Fibroblast of skin of left quadriceps (primary cell): ENCODE data around the gene MAJIN.

Experiments
- DNase-seq, 2 experiments: peaks; one replicate each; pipeline ENCODE4 v3.0.0-alpha.2; 2013; ENCODE audit warnings: low read depth in 2 of 2

MAJIN gene

DNA sequence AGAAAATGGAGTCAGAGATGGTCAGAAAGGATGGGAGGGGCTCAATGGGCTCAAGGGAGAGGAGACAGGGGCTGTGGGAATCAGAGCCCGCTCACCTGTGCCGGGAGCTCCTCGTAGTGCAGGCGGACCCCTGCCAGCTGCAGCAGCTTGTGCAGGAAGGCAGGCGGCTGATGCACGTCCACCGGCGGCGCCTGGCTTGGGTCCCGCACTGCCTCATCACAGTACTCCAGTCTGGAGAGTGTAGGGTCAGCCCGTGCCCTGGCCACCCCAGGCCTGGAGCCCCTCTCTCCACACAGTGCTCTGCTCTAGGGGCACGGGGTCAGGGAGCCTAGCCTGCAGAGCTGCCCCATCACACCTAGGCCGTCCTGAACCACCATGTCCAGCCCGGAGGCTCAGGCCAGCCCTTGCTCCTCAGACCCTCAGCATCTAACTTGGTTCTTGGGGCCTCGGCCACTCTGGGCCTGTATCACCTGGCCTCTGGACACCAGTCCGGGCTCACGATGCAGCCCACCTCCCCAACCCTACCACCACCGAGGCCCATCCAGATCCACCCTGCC, 58.7 kb downstream of the MAJIN start:
- DNase-seq = no peak

DNA sequence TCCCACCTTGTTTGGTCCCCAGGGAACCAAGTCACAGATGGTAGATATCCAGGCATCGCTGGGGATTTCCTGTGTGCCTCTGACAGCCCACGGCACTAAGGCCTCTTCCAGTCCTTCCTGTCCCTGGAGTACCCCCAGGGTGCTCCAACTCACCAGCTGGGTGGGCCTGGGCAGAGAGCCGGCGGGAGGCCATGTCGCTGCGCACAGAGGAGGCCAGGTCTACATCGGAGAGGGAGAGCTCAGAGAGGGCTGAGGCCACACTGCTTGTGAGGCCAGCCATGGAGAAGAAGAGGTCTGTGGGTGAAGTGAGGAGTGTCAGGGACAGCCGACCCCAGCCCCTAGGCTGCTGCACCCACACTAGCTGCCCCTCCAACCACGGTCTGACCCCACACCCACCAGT, 60.2 kb downstream of the MAJIN start:
- no peak for DNase-seq

DNA sequence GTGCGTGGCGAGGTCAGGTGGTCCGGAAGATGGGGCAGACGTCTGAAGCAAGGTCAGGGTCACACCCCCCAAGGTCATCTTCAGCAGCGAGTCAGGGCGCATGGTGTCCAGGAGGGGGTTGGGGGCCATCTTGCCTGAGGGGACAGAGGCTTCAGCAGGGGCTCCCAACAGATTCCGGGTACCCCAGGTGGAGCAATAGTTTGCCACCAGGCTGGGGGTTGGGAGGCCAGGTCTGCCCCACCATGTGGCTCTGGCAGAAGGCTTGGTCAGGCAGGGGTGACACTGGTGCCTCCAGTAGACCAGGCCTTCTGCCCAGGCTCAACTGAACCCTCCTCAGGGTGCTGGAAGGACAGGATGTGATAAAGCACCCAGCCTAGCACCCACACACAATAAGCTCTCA, 60.8 kb downstream of the MAJIN start:
- DNase-seq = no peak

DNA sequence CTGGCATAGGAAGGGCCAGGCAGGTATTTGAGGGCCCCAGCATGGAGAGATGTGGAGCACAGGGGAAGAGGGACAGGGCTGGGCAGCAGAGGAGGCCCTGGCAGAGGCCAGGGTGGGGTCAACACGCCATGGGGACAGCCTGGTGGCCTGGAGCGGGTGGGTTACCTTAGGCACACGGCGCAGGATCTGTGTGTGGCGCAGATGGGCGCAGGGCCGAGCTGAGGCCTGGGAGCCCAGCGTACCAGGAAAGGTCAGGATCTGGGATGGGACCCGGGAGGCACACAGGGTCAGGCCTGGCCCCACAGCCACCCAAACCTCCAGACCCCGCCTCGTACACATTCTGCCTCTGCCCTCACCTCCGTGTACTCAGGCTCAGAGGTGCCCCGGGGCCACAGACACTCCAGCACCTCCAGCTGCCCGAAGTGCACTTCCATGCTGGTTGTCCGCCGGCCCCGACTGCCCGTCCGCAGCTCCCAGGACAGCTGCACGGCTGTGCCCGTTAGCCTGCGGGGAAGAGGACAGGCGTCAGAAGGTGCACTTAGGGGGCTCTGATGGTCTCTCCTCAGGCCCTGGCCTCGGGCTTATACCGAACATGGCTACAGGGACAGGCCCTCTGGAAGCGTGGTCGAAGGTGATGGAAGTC, 61.3 kb downstream of the MAJIN start:
- no peak for DNase-seq

DNA sequence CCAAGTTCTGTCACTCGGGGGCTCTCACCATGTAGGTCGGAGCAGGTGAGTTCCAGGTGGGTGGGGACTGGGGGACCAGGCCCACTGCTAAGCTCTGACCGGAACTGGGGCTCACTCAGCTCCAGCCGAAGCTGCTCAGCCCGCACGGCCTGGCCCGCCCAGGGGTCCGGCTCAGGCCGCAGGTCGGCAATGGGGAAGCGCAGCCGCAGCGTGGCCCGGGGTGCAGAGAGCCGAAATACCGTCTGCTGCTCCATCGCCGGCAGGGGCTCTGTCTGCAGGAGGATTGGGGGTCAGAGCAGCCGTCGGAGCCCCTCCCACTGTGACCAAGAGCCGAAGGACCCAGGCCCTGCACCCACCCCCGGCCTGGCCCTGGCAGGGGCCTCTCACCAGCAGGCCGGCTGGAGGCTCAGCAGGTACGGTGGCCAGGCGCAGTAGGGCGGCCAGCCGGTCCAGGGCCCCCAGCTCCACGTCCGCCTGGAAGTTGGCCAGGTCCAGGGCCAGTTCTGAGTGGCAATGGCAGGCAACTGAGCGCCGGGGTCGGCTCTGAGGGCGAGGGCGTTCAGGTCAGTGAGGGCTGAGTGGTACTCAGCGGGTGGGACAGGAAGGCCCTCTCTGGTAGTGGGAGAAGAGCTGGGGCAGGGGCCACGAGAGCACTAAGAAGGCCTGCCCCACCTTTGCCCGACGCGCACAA, 62.1 kb downstream of the MAJIN start:
- DNase-seq = no peak

DNA sequence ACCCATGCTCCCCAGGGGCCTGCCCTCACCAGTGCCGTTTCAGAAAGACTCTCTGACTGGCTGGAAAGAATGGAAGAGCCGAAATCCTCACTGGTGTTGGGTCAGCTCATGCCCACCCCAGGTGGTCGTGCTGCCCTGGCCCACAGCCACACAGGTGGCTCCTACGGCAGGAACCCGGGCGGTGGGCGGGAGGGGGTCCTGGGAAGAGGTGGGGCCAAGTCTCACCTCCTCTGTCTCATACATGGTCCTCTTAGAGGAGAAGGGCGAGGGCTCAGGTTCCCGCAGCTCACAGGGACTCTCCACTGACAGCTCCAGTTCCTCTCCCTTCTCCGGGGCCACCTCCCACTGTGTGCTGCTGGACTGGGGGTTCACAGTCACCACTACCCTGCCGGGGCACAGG, 63.1 kb downstream of the MAJIN start:
- no peak for DNase-seq

DNA sequence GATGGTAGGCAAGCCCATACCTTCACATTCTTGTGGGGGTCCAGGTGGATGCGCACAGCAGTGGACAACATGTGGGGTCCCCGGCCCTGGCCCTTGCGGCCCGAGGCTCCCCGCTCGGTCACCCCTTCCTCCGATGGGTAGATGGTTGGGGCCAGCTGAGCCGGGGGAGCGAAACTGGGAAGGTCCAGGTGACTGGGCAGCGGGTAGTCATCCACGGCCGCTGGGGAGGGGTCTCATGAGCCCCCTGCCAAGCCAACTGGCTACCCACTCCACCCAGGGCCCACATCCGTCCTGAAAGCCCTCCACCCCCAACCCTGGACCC, 65.6 kb downstream of the MAJIN start:
- DNase-seq = no peak

DNA sequence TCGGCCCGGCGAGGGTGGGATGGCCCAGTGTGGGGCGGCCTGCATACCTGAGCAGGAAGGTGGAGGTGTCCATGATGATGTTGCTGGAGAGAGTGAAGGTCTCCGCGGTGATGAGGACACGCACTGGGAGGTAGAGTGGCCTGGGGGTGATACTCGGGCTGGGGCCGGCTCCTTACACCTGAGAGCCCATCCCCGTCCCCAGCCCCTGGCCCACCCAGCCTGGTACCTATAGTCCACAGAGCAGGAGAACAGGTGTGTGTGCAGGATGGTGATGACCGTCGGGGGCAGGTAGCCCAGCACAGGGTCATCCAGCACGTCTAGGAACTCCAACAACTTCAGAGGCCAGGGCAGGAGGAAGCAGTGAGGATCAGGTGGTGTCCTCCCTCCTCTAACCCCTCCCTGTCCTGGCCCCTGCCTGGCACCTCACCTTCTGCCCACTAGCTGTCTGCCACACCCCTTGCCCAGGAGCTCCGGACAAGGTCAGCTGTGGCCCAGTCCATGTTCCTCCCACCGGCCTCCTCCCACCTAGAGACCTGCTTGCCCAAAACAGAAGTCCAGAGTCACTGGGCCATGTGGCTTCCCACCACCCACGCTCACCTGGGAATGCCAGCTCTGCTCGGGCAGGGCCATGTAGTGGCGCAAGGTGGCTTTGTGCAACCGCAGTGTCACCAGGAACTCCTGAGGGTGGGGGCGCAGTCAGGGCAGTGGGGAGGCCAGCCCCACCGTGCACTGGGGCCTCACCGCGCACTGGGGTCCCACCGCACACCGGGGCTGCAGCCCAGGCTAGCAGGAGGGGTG, 66.2 kb downstream of the MAJIN start:
- DNase-seq = no peak

DNA sequence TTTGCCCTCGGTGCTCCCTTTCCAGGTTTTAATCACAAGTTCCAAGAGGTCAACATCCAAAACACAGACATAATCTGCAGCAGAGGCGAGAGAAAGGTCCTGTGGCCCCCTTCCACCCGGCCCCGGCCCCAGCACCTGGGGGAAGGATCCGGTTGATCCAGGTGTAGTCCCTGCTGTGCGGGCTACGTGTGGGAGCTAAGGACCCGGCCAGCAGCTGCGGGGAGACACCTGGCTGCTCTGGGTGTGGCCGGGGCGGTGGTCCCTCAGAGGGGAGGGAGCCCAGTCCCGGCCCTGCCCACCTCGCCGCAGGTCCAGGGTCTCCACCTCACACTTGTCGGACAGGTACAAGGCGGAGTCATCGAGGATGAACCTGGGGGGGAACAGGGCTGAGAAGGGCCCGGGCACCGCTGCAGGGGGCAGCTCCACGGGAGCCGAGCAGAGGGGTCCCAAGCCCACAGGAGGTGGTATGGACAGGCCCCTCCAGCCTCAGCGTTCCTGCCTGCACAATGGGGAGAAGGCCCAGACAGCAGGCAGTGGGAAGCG, 68.5 kb downstream of the MAJIN start:
- no peak for DNase-seq

DNA sequence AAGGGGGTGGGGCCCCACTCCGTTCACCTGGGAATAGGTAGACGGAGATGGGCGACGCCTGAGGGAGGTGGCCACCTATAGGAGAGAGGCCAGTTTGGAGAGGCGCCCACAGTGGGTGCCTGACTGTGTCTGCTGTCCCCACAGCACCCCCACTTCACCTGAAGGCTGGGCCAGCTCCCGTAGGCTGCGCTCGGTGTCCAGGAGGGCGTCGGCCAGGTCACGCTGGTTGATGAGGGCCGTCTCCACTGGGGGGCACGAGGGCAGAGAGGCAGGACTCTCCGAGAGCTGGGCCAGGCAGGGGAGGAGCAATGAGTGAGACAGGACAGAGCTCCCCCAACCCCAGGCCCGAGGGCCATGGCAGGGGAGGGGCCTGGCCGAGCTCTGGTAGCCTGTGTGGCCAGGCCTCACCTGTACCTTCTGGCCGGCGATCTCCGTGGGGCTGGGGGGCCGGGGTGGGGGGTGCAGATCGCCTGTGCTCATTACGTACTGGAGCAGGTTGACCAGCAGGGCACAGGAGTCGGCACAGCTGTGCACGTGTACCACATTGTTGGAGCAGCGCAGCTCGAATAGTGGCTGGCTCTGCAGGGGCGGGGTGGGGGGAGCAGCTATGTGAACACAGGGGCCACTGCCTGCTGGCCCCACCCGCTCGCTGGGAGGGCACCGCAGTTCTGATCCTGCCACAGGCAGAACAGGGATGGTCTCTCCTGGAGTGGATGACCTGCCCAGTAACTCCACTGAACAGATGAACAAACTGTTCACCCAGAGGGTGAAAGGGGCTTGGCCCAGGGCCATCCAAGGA, 69.6 kb downstream of the MAJIN start:
- no peak for DNase-seq

DNA sequence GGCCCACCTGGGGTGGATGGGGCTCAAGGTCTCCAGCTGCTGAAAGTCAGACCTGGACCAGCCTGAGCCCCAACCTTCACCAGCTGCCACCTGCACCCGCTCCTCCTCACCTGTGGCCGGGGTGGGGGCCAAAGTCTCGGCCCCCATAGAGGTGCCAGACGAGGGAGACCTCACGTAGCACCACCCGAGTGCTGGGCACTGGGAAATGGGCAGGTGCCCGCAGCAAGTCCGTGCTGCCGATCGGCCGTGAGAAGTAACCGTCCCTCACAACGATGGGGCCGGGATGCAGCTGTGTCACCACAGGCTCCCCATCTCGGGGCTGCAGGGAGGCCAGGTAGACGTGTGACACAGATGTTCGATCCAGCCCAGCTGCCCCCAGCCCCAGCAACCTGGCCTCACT, 71.1 kb downstream of the MAJIN start:
- no peak for DNase-seq

DNA sequence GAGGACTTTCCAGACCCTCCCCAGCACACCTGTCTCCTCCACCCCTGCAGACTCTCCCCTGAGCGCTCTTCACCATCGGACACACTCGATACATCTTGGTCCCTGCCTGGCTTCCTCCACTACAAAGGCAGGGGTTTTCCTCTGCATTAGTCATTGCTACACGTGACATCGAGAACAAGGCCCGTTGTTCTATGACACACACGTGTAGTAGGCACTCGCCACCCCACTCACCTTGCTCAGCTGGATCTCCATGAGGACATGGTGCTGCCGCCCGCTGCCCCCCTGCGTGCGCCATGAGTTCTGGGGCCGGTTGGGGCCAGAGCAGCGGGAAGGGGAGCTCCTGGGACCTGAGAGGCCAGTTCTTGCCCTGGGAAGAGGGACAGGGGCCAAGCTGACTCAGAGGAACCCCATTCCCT, 71.6 kb downstream of the MAJIN start:
- DNase-seq = no peak

DNA sequence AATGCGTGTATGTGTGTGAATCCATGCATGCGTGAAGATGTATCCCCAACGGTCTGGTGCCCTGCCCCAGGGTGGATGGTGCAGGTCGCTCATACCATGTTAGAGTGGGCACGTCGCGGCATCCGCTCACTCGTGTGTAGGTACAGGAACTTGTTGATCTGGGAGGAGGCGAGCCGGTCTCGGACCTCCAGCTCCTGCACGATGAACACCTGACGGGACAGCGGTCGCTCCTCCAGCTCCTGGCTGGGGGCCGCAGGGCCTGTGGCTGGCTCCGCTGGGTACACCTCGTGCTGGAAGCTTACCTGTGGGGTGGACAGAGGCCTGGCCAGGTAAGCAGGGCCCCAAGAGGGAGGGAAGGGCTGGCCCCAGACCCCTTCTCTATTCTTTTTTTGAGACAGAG, 73.4 kb downstream of the MAJIN start:
- DNase-seq = no peak

DNA sequence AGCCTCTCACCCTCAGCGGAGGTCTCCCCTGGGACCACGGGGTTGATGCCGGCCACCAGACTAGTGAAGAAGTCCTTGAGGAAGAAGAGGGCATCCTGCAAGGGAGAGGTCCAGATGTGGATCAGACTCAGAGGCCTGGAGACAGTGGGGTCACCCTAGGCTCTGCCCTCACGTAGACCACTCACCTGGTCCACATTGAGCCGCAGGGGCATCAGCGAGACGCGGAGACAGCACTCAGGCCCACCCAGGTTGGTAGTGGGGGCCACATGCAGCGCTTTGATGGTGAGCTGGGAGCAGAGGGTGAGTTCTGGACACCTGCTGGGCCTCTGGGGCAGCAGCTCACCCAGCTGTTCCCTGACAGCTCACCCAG, 73.8 kb downstream of the MAJIN start:
- DNase-seq = no peak

DNA sequence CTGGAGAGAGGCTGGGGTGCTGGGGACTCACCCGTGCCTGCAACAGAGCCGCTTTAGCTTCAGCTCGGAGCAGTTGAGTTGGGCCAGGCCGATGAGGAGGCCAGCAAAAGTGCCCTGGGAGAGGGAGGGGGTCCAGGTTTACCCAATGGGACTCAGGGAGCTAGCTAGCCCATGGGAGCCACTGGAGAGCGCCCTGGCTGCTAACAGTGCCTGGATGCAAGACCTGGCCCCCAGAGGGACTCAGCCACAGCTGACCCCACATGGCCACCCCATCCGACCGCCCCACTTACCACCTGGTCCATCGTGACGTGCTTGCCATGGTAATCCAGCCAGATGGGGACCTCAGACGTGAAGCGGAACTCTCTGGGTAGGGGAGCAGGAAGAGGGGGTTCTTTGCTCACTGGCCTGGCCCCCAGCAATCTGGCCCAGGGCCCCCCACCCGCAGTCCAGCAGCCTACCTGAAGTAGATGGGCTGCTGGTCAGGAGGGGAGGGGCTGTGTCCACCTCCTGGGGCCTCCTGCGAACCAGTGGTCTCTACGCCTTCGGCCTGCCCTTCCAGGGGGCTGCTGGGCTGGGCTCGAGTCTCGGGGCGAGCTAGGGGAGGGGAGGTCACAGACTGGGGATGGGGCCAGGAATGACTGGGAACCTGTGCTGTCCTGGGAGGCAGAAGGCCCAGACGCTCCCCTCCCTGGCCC, 74.4 kb downstream of the MAJIN start:
- no peak for DNase-seq

DNA sequence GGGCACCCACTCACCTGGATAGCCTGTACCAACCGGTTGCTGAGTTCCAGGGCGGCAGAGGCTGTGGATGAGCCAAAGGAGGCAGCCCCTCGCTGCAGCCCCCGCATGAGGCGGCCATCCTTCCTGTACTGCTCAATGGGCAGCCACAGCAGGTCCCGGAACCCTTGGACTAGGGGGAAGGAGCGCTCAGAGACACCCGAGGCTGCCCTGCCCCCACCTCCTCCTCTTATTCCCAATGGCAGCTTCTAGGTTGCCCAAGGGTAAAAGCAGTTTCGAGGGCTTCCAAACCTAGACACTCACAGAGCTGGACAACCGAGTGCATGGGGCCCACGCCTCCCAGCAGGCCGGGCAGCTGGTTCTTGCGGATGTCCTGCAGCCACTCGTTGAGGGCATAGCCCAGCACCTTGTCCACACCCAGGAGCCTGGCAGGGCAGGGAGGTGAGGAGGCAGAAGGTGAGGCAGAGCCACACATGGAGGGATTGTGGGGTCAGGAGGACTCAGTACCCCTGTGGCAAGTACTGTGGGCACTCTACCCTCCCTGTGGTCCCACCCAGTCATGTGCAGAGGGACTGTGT, 75.4 kb downstream of the MAJIN start:
- DNase-seq = no peak

DNA sequence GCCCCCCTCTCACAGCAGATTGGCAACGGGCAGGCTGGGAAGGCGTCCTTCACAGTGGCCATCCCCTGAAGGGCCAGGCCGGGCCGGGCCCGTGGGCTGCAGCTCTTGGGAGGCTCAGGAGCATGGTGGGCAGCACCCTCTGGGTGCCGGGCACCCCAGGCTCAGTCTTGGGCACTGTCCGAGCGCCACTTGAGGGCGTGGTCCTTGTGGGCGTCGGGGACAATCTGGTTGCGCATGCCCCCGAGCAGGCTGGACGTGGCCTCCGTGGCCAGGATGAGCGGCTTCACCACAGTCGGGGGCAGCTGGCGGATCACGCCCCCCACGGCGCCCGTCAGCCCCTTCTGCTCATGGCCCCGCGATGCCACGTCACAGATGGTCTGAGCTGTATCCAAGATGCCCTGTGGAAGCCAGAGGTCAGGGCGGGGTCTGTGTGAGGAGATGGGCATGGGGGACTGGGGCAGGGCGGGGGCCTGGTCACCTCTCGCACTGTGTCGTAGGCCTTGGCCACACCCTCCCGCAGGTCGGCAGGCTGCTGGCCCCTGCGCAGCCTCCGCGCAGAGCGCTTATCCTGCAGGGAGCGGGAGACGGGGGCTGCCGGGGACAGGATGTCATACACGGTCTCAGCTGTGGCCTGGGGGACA, 77.0 kb downstream of the MAJIN start:
- no peak for DNase-seq

DNA sequence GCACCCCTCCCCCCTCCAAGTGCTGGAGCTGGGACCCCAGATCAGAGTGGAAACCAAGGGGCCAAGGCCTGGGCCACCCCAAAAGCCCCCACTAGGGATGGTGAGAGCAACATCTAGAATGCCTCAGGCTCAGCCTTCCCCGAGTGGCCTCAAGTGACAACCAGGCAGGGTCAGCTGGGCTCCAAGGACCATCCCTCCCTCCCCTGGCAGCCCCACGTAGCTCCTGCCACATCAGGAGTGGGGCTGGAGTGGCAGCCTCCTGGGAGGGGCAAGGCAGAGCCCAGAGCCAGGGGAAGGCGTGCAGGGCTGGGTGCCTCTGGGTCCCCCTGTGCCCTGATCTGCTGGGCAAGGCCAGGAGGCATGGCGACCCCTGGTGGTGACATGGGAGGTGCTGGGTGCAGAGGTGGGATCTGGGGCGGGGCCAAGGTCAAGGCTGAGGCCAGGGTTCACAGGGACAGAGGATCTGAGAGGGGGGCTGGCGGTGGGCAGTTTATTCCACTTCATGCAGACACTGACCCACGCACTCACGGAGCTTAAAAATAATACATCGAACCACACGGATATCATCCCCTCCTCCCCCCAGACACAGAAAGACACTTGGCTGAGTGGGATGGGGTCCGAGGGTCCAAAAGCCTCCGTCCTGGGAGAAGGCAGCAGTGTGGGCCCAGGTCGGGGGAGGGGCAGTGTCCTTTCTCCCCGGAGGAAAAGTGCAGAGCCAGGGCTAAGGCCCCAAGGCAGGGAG, 77.7 kb downstream of the MAJIN start:
- peak in 1 of 2 experiments; percentile 15 for DNase-seq

DNA sequence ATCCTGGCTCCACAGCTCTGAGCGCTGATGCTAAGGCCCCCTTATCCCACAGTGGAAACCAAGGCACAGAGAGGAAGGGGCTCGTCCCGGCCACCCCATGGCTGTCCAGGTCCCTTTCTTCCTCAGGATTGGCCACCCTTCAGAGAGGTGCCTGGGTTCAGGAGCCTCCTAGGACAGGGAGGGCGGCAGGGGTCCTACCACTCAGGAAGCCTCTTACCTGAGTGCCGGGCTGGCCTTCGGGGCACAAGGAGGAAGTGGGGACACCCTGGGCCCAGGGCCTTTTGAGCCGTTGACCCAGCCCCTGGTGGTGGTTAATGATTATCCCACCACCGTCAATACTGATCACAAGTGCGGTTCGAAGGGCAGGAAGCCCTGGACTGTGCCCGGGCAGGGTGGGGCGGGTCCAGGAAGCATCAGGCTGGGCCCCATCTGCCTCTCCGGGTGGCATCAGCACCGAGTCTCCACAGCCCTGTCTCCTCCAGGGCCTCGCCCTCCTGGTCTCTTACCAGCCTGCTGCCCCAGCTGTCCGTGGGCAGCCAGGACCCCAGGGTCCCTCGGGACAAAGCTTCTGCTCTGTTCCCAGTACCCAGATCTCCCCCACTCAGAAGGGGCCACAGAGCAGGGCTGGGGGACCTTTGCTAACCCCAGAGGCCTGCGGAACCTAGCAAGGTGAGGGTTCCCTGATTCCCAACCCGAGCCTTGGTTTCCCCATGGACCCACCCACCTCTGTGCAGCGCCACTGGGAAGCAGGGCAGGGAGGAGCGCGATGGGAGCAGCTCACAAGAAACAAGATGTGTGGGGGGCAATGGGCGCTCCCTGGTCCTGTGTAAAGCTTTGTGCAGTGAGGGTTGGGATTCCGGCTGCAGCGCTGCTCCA, 78.5 kb downstream of the MAJIN start:
- DNase-seq = no peak
